CD8-positive, alpha-beta memory T cell (primary cell): Measurements from ENCODE around the gene GPC4. TPM values are rescaled to one million over a fixed set of nuclear protein-coding genes. Genes with fewer than 3 reads are reported as not detected.
"Not testable (repeated sequence)": the region's sequence is repeated elsewhere in the genome, so short reads cannot be mapped to it uniquely, and the experiment has no call there.

Experiments used
- CTCF ChIA-PET: fragments of 350-600 bp; sonication (Branson Sonifier 250); formaldehyde crosslinking; loops from one replicate; lab custom pipeline; 2021; ENCODE audit warnings: antibody characterized with exemption; lab: Charles Lee
- POLR2A ChIA-PET: fragments of 350-600 bp; sonication (Branson Sonifier 250); formaldehyde crosslinking; loops from one replicate; lab custom pipeline; 2021; ENCODE audit warnings: antibody characterized with exemption; lab: Charles Lee
- DNase-seq, 5 donors: peaks; one replicate each; pipeline versions ENCODE4 v3.0.0 to v3.0.0-alpha.2; 2020 to 2022; ENCODE audit warnings: mixed read lengths in 1 of 5
- H3K27ac ChIP-seq: one replicate; pipeline ENCODE4 v1.7.0; 2013; ENCODE audit warnings: low read depth, mild to moderate bottlenecking, low read length, moderate library complexity
- H3K27me3 ChIP-seq: 2 replicates; pipeline ENCODE4 v1.7.0; 2013; ENCODE audit warnings: low read length, mild to moderate bottlenecking; ENCODE audit not compliant: insufficient read depth, poor library complexity, severe bottlenecking
- H3K36me3 ChIP-seq: 2 replicates; pipeline ENCODE4 v1.7.0; 2013; ENCODE audit warnings: mild to moderate bottlenecking, low read length, moderate library complexity; ENCODE audit not compliant: insufficient read depth
- H3K4me1 ChIP-seq: 2 replicates; pipeline ENCODE4 v1.7.0; 2013; ENCODE audit warnings: mild to moderate bottlenecking, low read length, moderate library complexity; ENCODE audit not compliant: insufficient read depth
- H3K4me3 ChIP-seq: 2 replicates; pipeline ENCODE4 v1.7.0; 2013; ENCODE audit warnings: mild to moderate bottlenecking, low read length
- H3K9me3 ChIP-seq: 2 replicates; pipeline ENCODE4 v1.7.0; 2013; ENCODE audit warnings: mild to moderate bottlenecking, low read length
- H3K27ac Mint-ChIP-seq, 8 donors: one replicate each; pipeline ENCODE4 v1.8.0; 2020 to 2021; ENCODE audit warnings: mixed read lengths in 8 of 8, mild to moderate bottlenecking in 6 of 8, inconsistent platforms in 3 of 8, moderate library complexity in 3 of 8
- H3K27me3 Mint-ChIP-seq, 2 donors: one replicate each; pipeline ENCODE4 v1.8.0; 2020 to 2021; ENCODE audit warnings: mixed read lengths in 2 of 2, mild to moderate bottlenecking in 1 of 2, moderate library complexity in 1 of 2
- H3K36me3 Mint-ChIP-seq, 3 donors: one replicate each; pipeline ENCODE4 v1.8.0; 2020 to 2021; ENCODE audit warnings: mixed read lengths in 3 of 3, inconsistent platforms in 1 of 3, mild to moderate bottlenecking in 1 of 3
- H3K4me1 Mint-ChIP-seq, 3 donors: one replicate each; pipeline ENCODE4 v1.8.0; 2020 to 2021; ENCODE audit warnings: mixed read lengths in 3 of 3, inconsistent platforms in 1 of 3, mild to moderate bottlenecking in 1 of 3
- H3K4me3 Mint-ChIP-seq, 7 donors: one replicate each; pipeline ENCODE4 v1.8.0; 2020 to 2021; ENCODE audit warnings: mixed read lengths in 7 of 7, mild to moderate bottlenecking in 6 of 7, moderate library complexity in 4 of 7, inconsistent platforms in 2 of 7
- H3K9me3 Mint-ChIP-seq, 5 donors: one replicate each; pipeline ENCODE4 v1.8.0; 2020 to 2022; ENCODE audit warnings: mixed read lengths in 5 of 5, mild to moderate bottlenecking in 3 of 5, moderate library complexity in 2 of 5, inconsistent platforms in 1 of 5
- polyA plus RNA-seq: library from polyadenylated mRNA; unstranded; fragments of 300-500 nt; fragmentation: Illumina TruSeq; gene quantifications from one replicate; pipeline ENCODE4 v1.2.3, GENCODE V29; 2021
- total RNA-seq, 2 experiments: library from RNA; stranded (reverse); gene quantifications; one replicate each; pipeline ENCODE4 v1.2.3, GENCODE V29; 2021

GPC4 gene
- total and polyA plus RNA-seq, 3 experiments from 2014 or later = not detected

- no peaks in the 10 kb centered on the region for H3K27me3 ChIP-seq
- Mint-ChIP-seq H3K4me1 (no peaks in the 10 kb centered on the region), H3K27me3 (peaks cover 0 to 1% of the 10 kb centered on the region in 2 donors), H3K9me3 (peaks cover 0 to 2% (median 0%) of the 10 kb centered on the region in 5 donors), H3K27ac (no peak overlapping the region), H3K4me3 (no peak overlapping the region), H3K36me3 (no peaks in the 10 kb centered on the region)
- H3K4me3 ChIP-seq = no peak overlapping the region
- no peak overlapping the region for H3K27ac ChIP-seq
- ChIA-PET POLR2A (no interaction called here), CTCF (no interaction called here)
- H3K4me1 ChIP-seq = no peaks in the 10 kb centered on the region
- DNase-seq = no peak
- no peaks in the 10 kb centered on the region for H3K9me3 ChIP-seq
- H3K36me3 ChIP-seq = no peaks in the 10 kb centered on the region
Measured at GRCh38 chrX:133287860-133288259, 127.4 kb downstream of the GPC4 start.

DNA sequence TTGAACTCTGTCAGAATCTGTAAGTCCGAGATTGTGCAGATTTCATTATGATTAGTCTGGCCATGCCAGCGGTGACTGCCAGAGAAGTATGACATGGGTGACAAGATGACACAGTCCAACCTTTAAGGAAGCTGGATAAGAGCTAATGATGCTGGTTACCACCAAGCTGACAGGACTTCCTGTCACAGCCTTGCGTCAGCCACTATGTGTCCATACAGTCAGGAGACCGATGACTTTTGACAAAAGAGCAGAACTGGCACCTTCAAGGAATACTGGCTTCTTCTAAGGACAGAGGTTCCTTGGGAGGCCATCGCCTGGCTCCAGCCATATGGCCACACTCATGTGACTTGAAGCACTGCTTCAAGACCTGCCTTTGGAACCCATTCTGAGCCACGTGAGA is 129.9 kb downstream of the GPC4 start:
- Histone ChIP-seq H3K27me3 (no peaks in the 10 kb centered on the region), H3K4me3 (no peak overlapping the region), H3K27ac (no peak overlapping the region), H3K36me3 (no peaks in the 10 kb centered on the region), H3K9me3 (no peaks in the 10 kb centered on the region), H3K4me1 (no peaks in the 10 kb centered on the region)
- no peaks in the 10 kb centered on the region for H3K4me1 Mint-ChIP-seq
- H3K36me3 Mint-ChIP-seq = no peaks in the 10 kb centered on the region
- ChIA-PET CTCF (no interaction called here), POLR2A (no interaction called here)
- no peak overlapping the region for H3K4me3 Mint-ChIP-seq
- H3K27me3 Mint-ChIP-seq = peaks cover 0 to 9% of the 10 kb centered on the region in 2 donors
- H3K9me3 Mint-ChIP-seq = no peaks in the 10 kb centered on the region
- DNase-seq = no peak
- no peak overlapping the region for H3K27ac Mint-ChIP-seq

GRCh38 chrX:133279112-133279730 is 136.1 kb downstream of the GPC4 start:
- H3K4me3 ChIP-seq, H3K27ac ChIP-seq, H3K36me3 Mint-ChIP-seq, CTCF ChIA-PET, H3K36me3 ChIP-seq, POLR2A ChIA-PET, H3K27me3 ChIP-seq, H3K4me1 Mint-ChIP-seq, H3K9me3 ChIP-seq, DNase-seq, H3K27ac Mint-ChIP-seq, H3K9me3 Mint-ChIP-seq, H3K4me1 ChIP-seq, H3K4me3 Mint-ChIP-seq: not testable (repeated sequence)
- H3K27me3 Mint-ChIP-seq = peaks cover 0 to 11% of the 10 kb centered on the region in 2 donors

- Mint-ChIP-seq H3K36me3 (no peaks in the 10 kb centered on the region), H3K27me3 (no peaks in the 10 kb centered on the region), H3K27ac (no peak overlapping the region)
Measured at GRCh38 chrX:133273180-133273579, 142.1 kb downstream of the GPC4 start.

DNA sequence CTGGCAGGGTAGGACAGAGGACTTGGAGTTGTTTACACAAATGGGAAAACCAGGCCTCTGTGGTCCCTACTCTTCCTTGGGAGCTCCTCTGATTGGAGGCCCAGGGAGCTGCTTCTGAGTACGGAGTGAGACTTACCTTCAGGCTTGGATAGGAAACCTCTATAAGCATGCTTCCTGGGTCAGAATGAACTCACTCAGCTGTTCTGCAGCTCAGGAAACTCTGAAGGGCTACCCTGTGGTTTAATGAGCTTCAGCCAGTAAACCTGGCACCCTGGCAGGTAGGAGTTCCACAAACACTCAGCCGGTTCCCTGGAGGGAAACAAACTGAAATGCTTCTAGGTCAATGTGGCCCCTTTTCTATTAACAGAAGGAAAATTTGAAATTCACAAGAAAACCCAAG is 146.1 kb downstream of the GPC4 start:
- no peak overlapping the region for H3K27ac ChIP-seq

More at GRCh38 chrX:133273180-133273579, 142.1 kb downstream of the GPC4 start:
- H3K9me3 Mint-ChIP-seq = no peaks in the 10 kb centered on the region
- Histone ChIP-seq H3K27me3 (no peaks in the 10 kb centered on the region), H3K4me3 (no peak overlapping the region), H3K4me1 (no peaks in the 10 kb centered on the region), H3K9me3 (no peaks in the 10 kb centered on the region), H3K36me3 (no peaks in the 10 kb centered on the region), H3K27ac (no peak overlapping the region)
- DNase-seq = no peak
- no peaks in the 10 kb centered on the region for H3K4me1 Mint-ChIP-seq
- H3K4me3 Mint-ChIP-seq = no peak overlapping the region
- ChIA-PET CTCF (no interaction called here), POLR2A (no interaction called here)

GRCh38 chrX:133267621-133268020 is 147.7 kb downstream of the GPC4 start:
- H3K4me3 Mint-ChIP-seq = no peak overlapping the region
- no peaks in the 10 kb centered on the region for H3K36me3 ChIP-seq
- no peaks in the 10 kb centered on the region for H3K4me1 Mint-ChIP-seq
- ChIA-PET CTCF (no interaction called here), POLR2A (no interaction called here)
- no peak for DNase-seq
- H3K4me1 ChIP-seq = no peaks in the 10 kb centered on the region
- H3K27ac Mint-ChIP-seq = no peak overlapping the region
- H3K9me3 ChIP-seq = no peaks in the 10 kb centered on the region
- H3K4me3 ChIP-seq = no peak overlapping the region
- H3K36me3 Mint-ChIP-seq = no peaks in the 10 kb centered on the region
- no peak overlapping the region for H3K27ac ChIP-seq
- no peaks in the 10 kb centered on the region for H3K9me3 Mint-ChIP-seq
- no peaks in the 10 kb centered on the region for H3K27me3 ChIP-seq
- peaks cover 0 to 8% of the 10 kb centered on the region in 2 donors for H3K27me3 Mint-ChIP-seq

More for the DNA sequence above, 146.1 kb downstream of the GPC4 start:
- Mint-ChIP-seq H3K4me3 (no peak overlapping the region), H3K4me1 (no peaks in the 10 kb centered on the region), H3K36me3 (no peaks in the 10 kb centered on the region), H3K27me3 (peaks cover 0 to 8% of the 10 kb centered on the region in 2 donors), H3K9me3 (no peaks in the 10 kb centered on the region), H3K27ac (no peak overlapping the region)
- no peak for DNase-seq
- ChIA-PET POLR2A (no interaction called here), CTCF (no interaction called here)
- H3K9me3 ChIP-seq = no peaks in the 10 kb centered on the region
- no peaks in the 10 kb centered on the region for H3K36me3 ChIP-seq
- no peaks in the 10 kb centered on the region for H3K27me3 ChIP-seq
- no peak overlapping the region for H3K4me3 ChIP-seq
- H3K4me1 ChIP-seq = no peaks in the 10 kb centered on the region

GRCh38 chrX:133265331-133265730 is 150.0 kb downstream of the GPC4 start:
- H3K27ac Mint-ChIP-seq = no peak overlapping the region

GRCh38 chrX:133258481-133258880 is 156.8 kb downstream of the GPC4 start:
- Histone ChIP-seq H3K4me3 (no peak overlapping the region), H3K27me3 (no peaks in the 10 kb centered on the region), H3K27ac (no peak overlapping the region), H3K4me1 (no peaks in the 10 kb centered on the region), H3K9me3 (no peaks in the 10 kb centered on the region), H3K36me3 (no peaks in the 10 kb centered on the region)
- Mint-ChIP-seq H3K9me3 (no peaks in the 10 kb centered on the region), H3K36me3 (no peaks in the 10 kb centered on the region), H3K27me3 (peaks cover 0 to 7% of the 10 kb centered on the region in 2 donors), H3K27ac (no peak overlapping the region), H3K4me3 (no peak overlapping the region), H3K4me1 (no peaks in the 10 kb centered on the region)
- CTCF ChIA-PET = no interaction called here
- POLR2A ChIA-PET = no interaction called here
- DNase-seq = no peak

More at GRCh38 chrX:133265331-133265730, 150.0 kb downstream of the GPC4 start:
- H3K36me3 ChIP-seq = no peaks in the 10 kb centered on the region
- no peak for DNase-seq
- no peaks in the 10 kb centered on the region for H3K36me3 Mint-ChIP-seq
- H3K27ac ChIP-seq = no peak overlapping the region
- no peaks in the 10 kb centered on the region for H3K9me3 Mint-ChIP-seq
- H3K4me1 Mint-ChIP-seq = no peaks in the 10 kb centered on the region
- no peak overlapping the region for H3K4me3 Mint-ChIP-seq
- no peak overlapping the region for H3K4me3 ChIP-seq
- peaks cover 0 to 9% of the 10 kb centered on the region in 2 donors for H3K27me3 Mint-ChIP-seq
- ChIA-PET CTCF (no interaction called here), POLR2A (no interaction called here)
- H3K27me3 ChIP-seq = no peaks in the 10 kb centered on the region
- H3K4me1 ChIP-seq = no peaks in the 10 kb centered on the region
- no peaks in the 10 kb centered on the region for H3K9me3 ChIP-seq
